ENCODE data around the gene KDM4C. TPM values are rescaled to one million over a fixed set of nuclear protein-coding genes. Genes with fewer than 3 reads are reported as not detected.

Gene KDM4C
- total and polyA plus RNA-seq, 2 of the 13 experiments (the other 11 are each of a cell fraction or from before 2014, with no cell fraction given) = 19.4 to 23.6 TPM

- no peak for TF ChIP-seq ZNF687 (CRISPR knock-in tag; IDR thresholded peaks at IDR 0.05)
- TF ChIP-seq DBP (CRISPR knock-in tag; IDR thresholded peaks at IDR 0.05; ENCODE audit: not compliant biosample characterization) = no peak
- no peak for TF ChIP-seq MTF2 (CRISPR knock-in tag; IDR thresholded peaks at IDR 0.05; ENCODE audit: borderline replicate concordance)
- peak; percentile 60; the same call in 1 of the 2 replicates for TF ChIP-seq ZBTB7B (CRISPR knock-in tag; IDR thresholded peaks at IDR 0.05)
- 0 out of 2 replicates have a peak, but pooled peaks have one; percentile 26 for TF ChIP-seq REPIN1 (CRISPR knock-in tag; IDR thresholded peaks at IDR 0.05; ENCODE audit: borderline replicate concordance, low read depth)
- no peak for TF ChIP-seq FOXA1 (IDR thresholded peaks at IDR 0.05)
- TF ChIP-seq FOXA1 (CRISPR knock-in tag; IDR thresholded peaks at IDR 0.05) = peak; percentile 54
- TF ChIP-seq ZSCAN29 (CRISPR knock-in tag; conservative IDR thresholded peaks at IDR 0.05) = 0 out of 2 replicates have a peak, but pooled peaks have one; percentile 58
- TF ChIP-seq ZBTB3 (CRISPR knock-in tag; IDR thresholded peaks at IDR 0.05; ENCODE audit: borderline replicate concordance, low read depth) = peak; percentile 68; the same call in 1 of the 2 replicates
- no peak for TF ChIP-seq SRF (IDR thresholded peaks at IDR 0.05; ENCODE audit: low read depth, low read length)
- 0 out of 2 replicates have a peak, but pooled peaks have one; percentile 7 for TF ChIP-seq TFAP4 (IDR thresholded peaks at IDR 0.05; ENCODE audit: borderline replicate concordance, low read depth)
- TF ChIP-seq SOX6 (IDR thresholded peaks at IDR 0.05) = no peak
- peak; percentile 80 for TF ChIP-seq SOX6 (CRISPR knock-in tag; IDR thresholded peaks at IDR 0.05)
- no peak for TF ChIP-seq ZFP82 (CRISPR knock-in tag; IDR thresholded peaks at IDR 0.05; ENCODE audit: borderline replicate concordance)
- no peak for TF ChIP-seq PCBP2 (optimal IDR thresholded peaks at IDR 0.05; ENCODE audit: low read depth, low read length, poor library complexity, severe bottlenecking)
- peak; percentile 68 for TF ChIP-seq HNF4G (IDR thresholded peaks at IDR 0.05; ENCODE audit: borderline replicate concordance, low read depth, low read length)
- TF ChIP-seq HNF4G (CRISPR knock-in tag; IDR thresholded peaks at IDR 0.05; ENCODE audit: borderline replicate concordance, low read depth) = peak; percentile 57; the same call in 1 of the 2 replicates
- peak; percentile 98 for TF ChIP-seq ARID3A (IDR thresholded peaks at IDR 0.05; ENCODE audit: low read depth, low read length)
- TF ChIP-seq ZNF562 (CRISPR knock-in tag; IDR thresholded peaks at IDR 0.05; ENCODE audit: borderline replicate concordance) = no peak
- no peak for TF ChIP-seq ZNF720 (CRISPR knock-in tag; IDR thresholded peaks at IDR 0.05)
- TF ChIP-seq ZFP90 (CRISPR knock-in tag; IDR thresholded peaks at IDR 0.05; ENCODE audit: borderline replicate concordance) = no peak
- TF ChIP-seq ZBTB42 (CRISPR knock-in tag; IDR thresholded peaks at IDR 0.05) = peak; percentile 83; the same call in 1 of the 2 replicates
- 0 out of 4 replicates have a peak, but pooled peaks of 1 of the 2 experiments have one; percentile 32 for TF ChIP-seq POLR2A (IDR thresholded peaks at IDR 0.05; ENCODE audit: insufficient read depth in 1 of 2, low read depth in 2 of 2, low read length in 2 of 2)
- peak; percentile 30; the same call in 1 of the 2 replicates for TF ChIP-seq ELF3 (CRISPR knock-in tag; IDR thresholded peaks at IDR 0.05)
Observed at GRCh38 chr9:6899274-6899673, 141.5 kb downstream of the KDM4C start (continued).
